Prostate gland (tissue), 1 donor: ENCODE results near the gene MTM1.

Source experiments
- POLR2A ChIP-seq: fragments of 450-650 bp; IDR thresholded peaks from one replicate; pipeline ENCODE4 v1.6.1; 2016; ENCODE audit warnings: antibody characterized with exemption, mild to moderate bottlenecking
- POLR2AphosphoS5 ChIP-seq: sonication (generic); formaldehyde crosslinking; IDR thresholded peaks from one replicate; pipeline ENCODE4 v1.6.1; 2017; ENCODE audit warnings: antibody characterized with exemption

DNA sequence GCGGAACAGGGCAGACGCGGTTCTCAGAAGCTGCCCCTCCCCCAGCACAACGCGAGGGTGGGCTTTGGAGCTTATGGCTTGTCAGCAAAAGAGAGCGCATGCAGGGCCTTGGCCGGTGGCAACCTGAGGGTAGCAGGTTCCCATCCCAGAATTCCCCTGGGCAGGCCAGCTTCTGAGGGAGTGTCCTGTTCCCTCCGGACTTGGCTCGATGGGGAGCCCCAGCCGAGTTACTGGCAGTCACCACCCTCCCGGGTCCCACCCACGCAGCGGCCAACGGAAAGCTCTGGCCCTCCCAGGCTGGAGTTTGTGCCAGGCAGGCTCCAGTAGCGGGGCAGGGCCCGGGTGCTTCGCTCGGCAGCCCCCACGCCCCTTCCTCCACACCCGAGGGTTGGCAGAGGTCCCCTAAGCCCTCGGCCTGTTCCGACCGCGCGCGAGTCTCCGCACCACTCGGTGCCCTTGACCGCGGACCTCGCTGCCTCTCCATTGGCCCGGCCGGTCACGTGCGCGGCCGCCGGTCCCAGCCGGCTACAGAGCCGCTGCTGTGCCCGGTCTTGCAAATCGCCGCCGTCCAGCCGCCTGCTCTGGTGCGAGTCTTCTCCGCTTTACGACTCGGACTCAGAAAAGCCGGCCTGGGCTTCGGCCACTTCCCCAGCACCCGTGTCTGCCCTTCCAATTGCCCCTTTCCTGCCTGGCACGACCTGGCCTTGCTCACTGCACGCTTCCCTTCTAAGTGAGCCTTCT is 20.9 kb upstream of the MTM1 start:
- TF ChIP-seq POLR2A (no peak), POLR2AphosphoS5 (peak; percentile 21)
